Mucosa of descending colon (tissue), 3 donors: Measurements from ENCODE around the gene DIO1. TPM values are rescaled to one million over a fixed set of nuclear protein-coding genes. Genes with fewer than 3 reads are reported as not detected.

Experiments used
- ATAC-seq: fragments of 200-7000 bp; cut with Tn5 transposase; one replicate; pipeline ENCODE4 v1.9.1; 2020; ENCODE audit warnings: mild to moderate bottlenecking, moderate library complexity
- DNase-seq, 3 donors: peaks; one replicate each; pipeline ENCODE4 v3.0.0-alpha.2; 2020
- H3K36me3 ChIP-seq: fragments of 200-600 bp; one replicate; pipeline ENCODE4 v1.8.0; 2021; ENCODE audit warnings: low read depth, mild to moderate bottlenecking
- H3K4me1 ChIP-seq: fragments of 200-600 bp; one replicate; pipeline ENCODE4 v1.8.0; 2021; ENCODE audit warnings: low read depth, mild to moderate bottlenecking
- H3K4me3 ChIP-seq: fragments of 200-600 bp; one replicate; pipeline ENCODE4 v1.8.0; 2021; ENCODE audit warnings: mild to moderate bottlenecking
- H3K9me3 ChIP-seq: fragments of 200-600 bp; one replicate; pipeline ENCODE4 v1.8.0; 2021; ENCODE audit warnings: mild to moderate bottlenecking
- CTCF ChIP-seq: fragments of 200-600 bp; IDR thresholded peaks from one replicate; pipeline ENCODE4 v1.8.0; 2022; ENCODE audit warnings: antibody characterized with exemption, mild to moderate bottlenecking
- intact Hi-C, 2 donors: fragments of 100-400 bp; cut with DNase I in 1 of 2; cut with micrococcal nuclease in 1 of 2; formaldehyde crosslinking; loops; one replicate each; pipeline versions ENCODE4 v1.11.0 to v1.11.1; 2022; cut with DNase I, micrococcal nuclease
- total RNA-seq, 3 donors: library from RNA; stranded (reverse); fragmentation: NEBNext Ultra II Directional in 2 of 3; extraction: Animal tissue kit (Norgen Biotek cat#: 25700) in 2 of 3; gene quantifications; one replicate each; pipeline versions ENCODE4 v1.2.1 to v1.2.4, GENCODE V29; 2021 to 2023
- donor health status: DM: no; HTN: no; CAD: no; lungs with moderate emphysema.
- donor health status: DM: no; HTN: no; CAD: no.
- donor health status: DM: no; HTN: yes; CAD: no.

The DIO1 gene
- total RNA-seq, 3 donors from 2014 or later, result not detected

DNA sequence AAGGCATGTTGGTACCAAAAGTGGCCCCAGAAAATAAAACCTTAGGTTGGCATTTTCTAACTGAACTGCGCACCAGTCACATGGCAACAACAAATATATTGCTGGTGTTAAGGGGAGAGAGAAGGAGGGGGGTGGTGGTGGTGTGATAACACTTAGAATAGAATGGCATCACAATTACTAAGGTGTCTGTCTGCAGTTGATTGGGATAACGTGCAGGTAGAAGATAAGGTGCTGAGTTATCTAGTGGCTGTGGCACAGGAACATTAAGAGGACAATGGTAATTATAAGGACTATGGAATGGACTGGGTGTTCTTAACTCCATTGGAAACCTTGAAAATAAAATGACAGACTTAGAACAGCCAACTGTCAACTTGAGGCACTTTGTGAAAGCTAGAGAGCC, 3.0 kb upstream of the DIO1 start:
- H3K36me3 ChIP-seq, result no peaks in the 10 kb centered on the region
- no peaks in the 10 kb centered on the region for H3K4me1 ChIP-seq
- ATAC-seq (no peak), DNase-seq (no peak)
- no peak overlapping the region for H3K4me3 ChIP-seq
- intact Hi-C loops, result loop anchor here in 1 of 2 donors (10.0 kb wide), 1 partner anchor 54 kb away; the partner anchor contains the start of genes IFT25 and LRRC42
- TF ChIP-seq CTCF, result no peak
- H3K9me3 ChIP-seq, result no peaks in the 10 kb centered on the region

GRCh38 chr1:53891678-53892077, 2.3 kb upstream of the DIO1 start:
- H3K9me3 ChIP-seq, result no peaks in the 10 kb centered on the region
- H3K36me3 ChIP-seq, result no peaks in the 10 kb centered on the region
- H3K4me1 ChIP-seq, result peaks cover 6% of the 10 kb centered on the region
- intact Hi-C loops, result loop anchor here in 1 of 2 donors (10.0 kb wide), 1 partner anchor 53 kb away; the partner anchor contains the start of genes IFT25 and LRRC42
- ATAC-seq (no peak), DNase-seq (no peak)
- H3K4me3 ChIP-seq, result no peak overlapping the region
- no peak for TF ChIP-seq CTCF

DNA sequence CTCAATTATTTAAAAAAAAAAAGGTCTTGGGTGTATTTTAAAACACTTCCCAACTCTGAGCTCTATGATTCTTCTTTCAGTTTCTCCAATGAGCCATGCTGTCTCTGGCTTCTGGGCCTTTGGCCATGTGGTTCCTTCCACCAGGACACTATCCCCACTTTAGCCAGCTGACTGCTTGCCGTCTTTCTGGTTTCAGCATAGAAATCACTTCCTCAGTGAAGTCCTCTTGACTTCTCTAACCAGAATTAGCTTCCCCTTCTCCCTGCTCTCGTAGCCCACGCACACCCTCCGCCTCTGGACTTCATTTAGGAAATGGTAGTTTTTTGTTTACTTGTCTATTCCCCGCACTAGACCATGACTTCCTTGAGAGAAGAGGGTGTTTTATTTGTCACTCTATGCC, 1.1 kb upstream of the DIO1 start:
- TF ChIP-seq CTCF, result no peak
- no peaks in the 10 kb centered on the region for H3K36me3 ChIP-seq
- no peak for DNase-seq
- intact Hi-C loops, result loop anchor here in 1 of 2 donors (10.0 kb wide), 1 partner anchor 52 kb away; the partner anchor contains the start of genes IFT25 and LRRC42
- H3K9me3 ChIP-seq, result no peaks in the 10 kb centered on the region
- ATAC-seq, result no peak
- H3K4me3 ChIP-seq, result no peak overlapping the region
- peaks cover 17% of the 10 kb centered on the region for H3K4me1 ChIP-seq

DNA sequence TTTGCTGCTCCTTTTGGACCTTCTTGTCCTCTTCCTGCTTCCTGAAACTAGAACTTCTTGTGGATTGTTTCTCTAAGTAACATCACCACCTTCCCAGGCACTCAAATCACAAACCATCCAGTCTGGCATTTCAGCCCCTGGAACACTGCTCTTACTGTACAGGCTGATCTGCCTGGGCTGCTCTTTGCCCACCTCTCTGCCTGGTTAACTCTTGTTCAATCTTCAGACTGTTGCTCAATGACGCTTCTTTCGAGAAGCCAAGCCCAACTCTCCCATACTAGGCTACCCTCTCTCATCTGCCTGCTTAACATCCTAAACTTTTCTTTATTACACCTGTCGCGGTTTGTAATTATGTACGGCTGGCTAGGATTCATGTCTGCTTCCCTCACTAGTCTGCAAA, 657 bp downstream of the DIO1 start:
- Histone ChIP-seq H3K4me3 (no peak overlapping the region), H3K4me1 (peaks cover 27% of the 10 kb centered on the region), H3K36me3 (no peaks in the 10 kb centered on the region), H3K9me3 (no peaks in the 10 kb centered on the region)
- TF ChIP-seq CTCF, result no peak
- intact Hi-C loops, result loop anchor here in 1 of 2 donors (10.0 kb wide), 1 partner anchor 50 kb away; the partner anchor contains the start of genes IFT25 and LRRC42
- no peak for ATAC-seq
- no peak for DNase-seq

DNA sequence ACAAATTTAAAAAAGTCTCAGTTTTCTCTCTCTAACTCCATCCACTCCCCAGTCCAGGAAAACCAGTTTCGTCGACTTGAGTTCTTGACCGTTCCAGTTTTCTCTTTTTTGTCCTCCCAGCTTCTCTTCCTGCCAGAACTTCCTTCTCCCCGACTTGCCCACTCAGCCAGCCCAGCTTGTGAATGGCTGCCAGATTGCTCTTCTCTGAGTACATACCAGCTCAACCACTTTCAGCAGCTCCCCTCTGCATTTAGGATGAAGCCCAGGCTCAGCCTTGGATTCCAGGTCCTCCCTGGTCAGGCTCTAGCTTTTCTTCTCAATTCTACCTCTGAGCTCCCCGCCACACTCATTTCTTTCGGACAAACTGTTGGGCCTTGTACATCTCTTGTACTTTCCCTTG, 1.4 kb downstream of the DIO1 start:
- no peak for TF ChIP-seq CTCF
- Histone ChIP-seq H3K9me3 (no peaks in the 10 kb centered on the region), H3K36me3 (no peaks in the 10 kb centered on the region), H3K4me1 (peaks cover 27% of the 10 kb centered on the region), H3K4me3 (no peak overlapping the region)
- ATAC-seq (no peak), DNase-seq (no peak)
- intact Hi-C loops, result loop anchor here in 1 of 2 donors (10.0 kb wide), 1 partner anchor 49 kb away; the partner anchor contains the start of genes IFT25 and LRRC42
